Amniotic stem cell (primary cell): ENCODE results near the gene PAX8.

Experiments
- DNase-seq: peaks from one replicate; lab custom pipeline; 2025; lab: John Stamatoyannopoulos, UW

Gene PAX8

DNA sequence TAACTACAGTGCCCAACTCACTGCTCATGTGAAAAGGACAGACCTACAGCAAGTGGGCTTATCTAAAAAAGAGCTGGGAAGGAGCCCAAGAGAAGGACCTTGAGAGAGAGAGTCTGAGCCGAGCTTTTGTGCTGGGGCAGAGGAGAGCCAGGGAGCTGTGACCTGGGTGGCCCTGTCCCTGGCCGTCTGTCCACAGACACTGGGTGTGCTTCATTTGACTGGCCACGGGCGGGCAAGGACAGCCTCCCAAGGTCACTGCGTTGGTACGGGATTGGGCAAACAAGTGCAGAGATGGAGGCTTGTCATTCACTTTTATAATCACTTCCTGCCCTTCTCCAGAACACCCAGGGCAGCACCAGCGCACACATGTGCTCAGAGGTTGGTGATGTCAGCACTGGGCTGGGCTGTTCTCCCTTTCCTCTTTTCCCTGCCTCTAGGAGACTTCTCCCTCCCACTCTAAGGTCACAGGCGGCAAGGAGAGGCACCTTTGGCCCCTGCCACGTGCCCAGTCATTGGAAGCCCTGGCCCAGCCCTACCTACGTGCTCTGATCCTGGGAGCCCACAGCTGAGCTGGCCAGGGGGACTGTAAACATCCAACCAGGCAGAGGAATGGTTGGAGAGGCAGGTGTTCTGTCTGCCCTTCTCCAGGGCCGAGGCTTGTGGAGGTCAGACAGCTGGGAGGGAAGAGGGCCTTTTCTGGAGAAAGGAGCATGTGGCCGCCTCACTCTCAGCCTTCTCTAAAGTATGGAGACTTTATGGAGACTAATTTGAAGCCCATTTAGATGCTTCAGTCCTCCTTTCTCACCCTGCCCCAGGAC lies 111.4 kb downstream of the PAX8 start:
- DNase-seq = no peak

DNA sequence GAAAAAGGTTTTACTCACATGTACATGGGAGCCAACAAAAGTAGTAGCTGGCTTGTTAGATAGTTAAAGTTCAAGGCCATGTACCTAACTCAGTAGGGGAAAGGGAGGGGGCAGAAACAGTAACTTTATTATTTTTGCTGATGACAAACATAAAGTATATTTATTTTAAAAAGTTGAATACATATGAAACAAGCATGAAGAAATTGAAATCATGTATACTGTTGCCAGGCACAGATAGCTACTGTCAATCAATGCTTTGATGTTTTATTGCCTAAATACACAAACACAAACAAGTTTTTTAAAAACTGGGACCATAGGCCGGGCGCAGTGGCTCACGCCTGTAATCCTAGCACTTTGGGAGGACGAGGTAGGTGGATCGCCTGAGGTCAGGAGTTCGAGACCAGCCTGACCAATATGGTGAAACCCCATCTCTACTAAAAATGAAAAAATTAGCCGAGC lies 112.5 kb downstream of the PAX8 start:
- DNase-seq = no peak
